C4-2B (cell line): ENCODE data around the gene OR2AJ1.

Experiments
- H3K27ac ChIP-seq: fragments of 450-650 bp; 2 replicates; pipeline ENCODE4 v1.5.1; 2017
- CTCF ChIP-seq: fragments of 450-650 bp; conservative IDR thresholded peaks from 2 replicates; pipeline ENCODE4 v1.5.1; 2017; ENCODE audit warnings: mild to moderate bottlenecking
- ZFX ChIP-seq: fragments of 450-650 bp; IDR thresholded peaks from 2 replicates; pipeline ENCODE4 v1.6.1; 2017

Gene OR2AJ1

GRCh38 chr1:247905910-247906503, 18.7 kb upstream of the OR2AJ1 start:
- H3K27ac ChIP-seq, result no peak overlapping the region
- TF ChIP-seq ZFX (no peak), CTCF (no peak)

- TF ChIP-seq CTCF (no peak), ZFX (no peak)
- H3K27ac ChIP-seq, result no peak overlapping the region
Measured at GRCh38 chr1:247906504-247907047, 18.1 kb upstream of the OR2AJ1 start.

- no peak overlapping the region for H3K27ac ChIP-seq
- TF ChIP-seq ZFX (no peak), CTCF (no peak)
Measured at GRCh38 chr1:247908766-247909165, 15.9 kb upstream of the OR2AJ1 start.

GRCh38 chr1:247913786-247914185, 10.9 kb upstream of the OR2AJ1 start:
- H3K27ac ChIP-seq, result no peak overlapping the region

GRCh38 chr1:247914941-247915662, 9.6 kb upstream of the OR2AJ1 start:
- TF ChIP-seq ZFX, result no peak
- no peak for TF ChIP-seq CTCF
- no peak overlapping the region for H3K27ac ChIP-seq

More at GRCh38 chr1:247913786-247914185, 10.9 kb upstream of the OR2AJ1 start:
- TF ChIP-seq CTCF, result no peak
- TF ChIP-seq ZFX, result no peak

- TF ChIP-seq ZFX (no peak), CTCF (no peak)
- H3K27ac ChIP-seq, result no peak within 1 kb of the TSS
Measured at GRCh38 chr1:247919952-247920351, 4.7 kb upstream of the OR2AJ1 start, which contains the start of gene OR2T8. Gene OR2T8 (plus strand): TSS chr1:247920252. CDS start chr1:247921018, 766 bp downstream.

GRCh38 chr1:247923941-247924340, 748 bp upstream of the OR2AJ1 start:
- H3K27ac ChIP-seq, result no peak overlapping the region
- TF ChIP-seq ZFX (no peak), CTCF (no peak)
